Neural cell (in vitro differentiated cells): ENCODE results near the gene CTDSPL.

Experiments used
- RAD21 ChIP-seq: fragments of 450-650 bp; conservative IDR thresholded peaks from 2 replicates; pipeline ENCODE4 v1.6.1; 2014; ENCODE audit warnings: antibody characterized with exemption, mild to moderate bottlenecking, moderate library complexity
- TF ChIP-seq, protein P1 (sequence below): fragments of 450-650 bp; IDR thresholded peaks from 2 replicates; pipeline ENCODE4 v1.5.1; 2014; ENCODE audit warnings: antibody characterized with exemption, mild to moderate bottlenecking, moderate library complexity; ENCODE audit not compliant: poor library complexity, severe bottlenecking

DNA sequence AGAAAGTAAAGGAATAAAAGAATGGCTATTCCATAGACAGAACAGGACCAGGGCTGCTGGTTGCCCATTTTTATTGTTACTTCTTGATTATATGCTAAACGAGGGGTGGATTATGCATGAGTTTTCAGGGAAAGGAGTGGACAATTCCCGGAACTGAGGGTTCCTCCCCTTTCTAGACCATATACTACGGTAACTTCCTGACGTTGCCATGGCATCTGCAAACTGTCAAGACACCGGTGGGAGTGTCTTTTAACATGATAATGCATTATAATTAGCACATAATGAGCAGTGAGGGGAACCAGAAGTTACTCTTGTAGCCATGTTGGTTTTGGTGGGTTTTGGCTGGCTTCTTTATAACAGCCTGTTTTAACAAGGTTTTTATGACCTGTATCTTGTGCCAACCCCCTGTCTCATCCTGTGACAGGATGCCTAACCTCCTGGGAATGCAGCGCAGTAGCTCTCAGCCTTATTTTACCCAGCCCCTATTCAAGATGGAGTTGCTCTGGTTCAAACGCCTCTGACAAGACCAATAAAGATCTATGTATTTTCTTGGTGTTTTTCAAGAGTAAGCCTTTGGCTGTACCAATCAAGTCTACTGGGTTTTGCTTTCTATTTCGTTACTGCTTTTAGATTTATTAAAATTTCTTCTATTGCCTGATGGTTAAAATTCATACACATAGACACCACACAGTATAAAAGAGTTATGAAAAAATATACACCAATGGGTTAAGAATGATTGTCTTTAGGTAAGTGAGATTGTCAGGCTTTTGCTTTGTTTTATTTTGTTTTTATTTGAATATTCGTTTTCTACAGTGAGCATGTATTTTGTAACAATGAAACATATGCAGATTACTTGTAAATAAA lies 37.4 kb upstream of the CTDSPL start:
- TF ChIP-seq, protein P1, sequence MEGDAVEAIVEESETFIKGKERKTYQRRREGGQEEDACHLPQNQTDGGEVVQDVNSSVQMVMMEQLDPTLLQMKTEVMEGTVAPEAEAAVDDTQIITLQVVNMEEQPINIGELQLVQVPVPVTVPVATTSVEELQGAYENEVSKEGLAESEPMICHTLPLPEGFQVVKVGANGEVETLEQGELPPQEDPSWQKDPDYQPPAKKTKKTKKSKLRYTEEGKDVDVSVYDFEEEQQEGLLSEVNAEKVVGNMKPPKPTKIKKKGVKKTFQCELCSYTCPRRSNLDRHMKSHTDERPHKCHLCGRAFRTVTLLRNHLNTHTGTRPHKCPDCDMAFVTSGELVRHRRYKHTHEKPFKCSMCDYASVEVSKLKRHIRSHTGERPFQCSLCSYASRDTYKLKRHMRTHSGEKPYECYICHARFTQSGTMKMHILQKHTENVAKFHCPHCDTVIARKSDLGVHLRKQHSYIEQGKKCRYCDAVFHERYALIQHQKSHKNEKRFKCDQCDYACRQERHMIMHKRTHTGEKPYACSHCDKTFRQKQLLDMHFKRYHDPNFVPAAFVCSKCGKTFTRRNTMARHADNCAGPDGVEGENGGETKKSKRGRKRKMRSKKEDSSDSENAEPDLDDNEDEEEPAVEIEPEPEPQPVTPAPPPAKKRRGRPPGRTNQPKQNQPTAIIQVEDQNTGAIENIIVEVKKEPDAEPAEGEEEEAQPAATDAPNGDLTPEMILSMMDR = no peak
- no peak for TF ChIP-seq RAD21
